ENCODE results near the gene SORCS3. TPM values are rescaled to one million over a fixed set of nuclear protein-coding genes. Genes with fewer than 3 reads are reported as not detected.

SORCS3 gene
- polyA plus RNA-seq, 1 donor (not counting 4 experiments of a cell fraction or from before 2014, with no cell fraction given) = not detected

- H3K36me3 ChIP-seq (ENCODE audit: control insufficient read depth in 2 of 2, extremely low read depth in 1 of 2, insufficient read depth in 2 of 2, low read length in 2 of 2) = no peaks in the 10 kb centered on the region
- no peaks in the 10 kb centered on the region for H3K27me3 ChIP-seq (ENCODE audit: control insufficient read depth, extremely low read depth, insufficient read depth, low read length)
- H3K9me3 ChIP-seq (ENCODE audit: control insufficient read depth, low read depth, low read length) = no peaks in the 10 kb centered on the region
- H3K27ac ChIP-seq (ENCODE audit: control insufficient read depth, insufficient read depth, low read length) = no peak overlapping the region
- dilution Hi-C loops (cut with MboI; ENCODE audit: extremely low pct_ligation_motif_present, low sequenced_read_pairs) = no loop called here
- FAIRE-seq (no peak), DNase-seq (ENCODE audit: low read depth, low spot score) (no peak)
- no peak overlapping the region for H3K4me3 ChIP-seq (ENCODE audit: control insufficient read depth in 2 of 3, extremely low read depth in 1 of 3, insufficient read depth in 2 of 3, low read depth in 1 of 3, low read length in 3 of 3)
- TF ChIP-seq EZH2 (IDR thresholded peaks at IDR 0.05; ENCODE audit: low read length) (no peak), CTCF (optimal IDR thresholded peaks at IDR 0.05 in 1 of 3, IDR thresholded peaks at IDR 0.05 in 1 of 3, conservative IDR thresholded peaks at IDR 0.05 in 1 of 3; ENCODE audit: extremely low read depth in 1 of 3, insufficient read depth in 2 of 3, low read length in 3 of 3) (no peak)
- H4K20me1 ChIP-seq (ENCODE audit: control insufficient read depth, extremely low read depth, insufficient read depth, low read length) = no peaks in the 10 kb centered on the region
- no peak overlapping the region for H2AFZ ChIP-seq (ENCODE audit: control insufficient read depth, low read length)
- no peaks in the 10 kb centered on the region for H3K9me1 ChIP-seq (ENCODE audit: control insufficient read depth, extremely low read depth, insufficient read depth, low read length)
- H3K79me2 ChIP-seq (ENCODE audit: control insufficient read depth, insufficient read depth, low read length) = no peaks in the 10 kb centered on the region
- no peak overlapping the region for H3K4me2 ChIP-seq (ENCODE audit: control insufficient read depth, extremely low read depth, insufficient read depth, low read depth, low read length)
- H3K9ac ChIP-seq (ENCODE audit: control insufficient read depth, extremely low read depth, insufficient read depth, low read length) = no peak overlapping the region
- no peaks in the 10 kb centered on the region for H3K4me1 ChIP-seq (ENCODE audit: control insufficient read depth, extremely low read depth, insufficient read depth, low read length)
These were observed 287.6 kb downstream of the SORCS3 start for GRCh38 chr10:104928734-104929133.

- DNase-seq (ENCODE audit: low read depth, low spot score) = no peak
- TF ChIP-seq EZH2 (IDR thresholded peaks at IDR 0.05; ENCODE audit: low read length) = no peak
- TF ChIP-seq CTCF (optimal IDR thresholded peaks at IDR 0.05 in 1 of 3, IDR thresholded peaks at IDR 0.05 in 1 of 3, conservative IDR thresholded peaks at IDR 0.05 in 1 of 3; ENCODE audit: extremely low read depth in 1 of 3, insufficient read depth in 2 of 3, low read length in 3 of 3) = no peak
- Histone ChIP-seq H3K27me3 (ENCODE audit: control insufficient read depth, extremely low read depth, insufficient read depth, low read length) (no peaks in the 10 kb centered on the region), H3K9ac (ENCODE audit: control insufficient read depth, extremely low read depth, insufficient read depth, low read length) (no peak overlapping the region), H3K79me2 (ENCODE audit: control insufficient read depth, insufficient read depth, low read length) (no peaks in the 10 kb centered on the region), H3K36me3 (ENCODE audit: control insufficient read depth in 2 of 2, extremely low read depth in 1 of 2, insufficient read depth in 2 of 2, low read length in 2 of 2) (no peaks in the 10 kb centered on the region), H3K4me2 (ENCODE audit: control insufficient read depth, extremely low read depth, insufficient read depth, low read depth, low read length) (no peak overlapping the region), H3K4me1 (ENCODE audit: control insufficient read depth, extremely low read depth, insufficient read depth, low read length) (no peaks in the 10 kb centered on the region), H4K20me1 (ENCODE audit: control insufficient read depth, extremely low read depth, insufficient read depth, low read length) (no peaks in the 10 kb centered on the region), H2AFZ (ENCODE audit: control insufficient read depth, low read length) (no peak overlapping the region), H3K27ac (ENCODE audit: control insufficient read depth, insufficient read depth, low read length) (no peak overlapping the region), H3K9me1 (ENCODE audit: control insufficient read depth, extremely low read depth, insufficient read depth, low read length) (no peaks in the 10 kb centered on the region), H3K9me3 (ENCODE audit: control insufficient read depth, low read depth, low read length) (no peaks in the 10 kb centered on the region), H3K4me3 (ENCODE audit: control insufficient read depth in 2 of 3, extremely low read depth in 1 of 3, insufficient read depth in 2 of 3, low read depth in 1 of 3, low read length in 3 of 3) (no peak overlapping the region)
- dilution Hi-C loops (cut with MboI; ENCODE audit: extremely low pct_ligation_motif_present, low sequenced_read_pairs) = no loop called here
- no peak for FAIRE-seq
These were observed 290.6 kb downstream of the SORCS3 start for GRCh38 chr10:104931612-104932134.
